CD4-positive, alpha-beta memory T cell (primary cell): ENCODE results near the gene FABP6. TPM values are rescaled to one million over a fixed set of nuclear protein-coding genes. Genes with fewer than 3 reads are reported as not detected.

Experiments used
- CTCF ChIA-PET: fragments of 350-600 bp; sonication (Branson Sonifier 250); formaldehyde crosslinking; loops from one replicate; lab custom pipeline; 2021; ENCODE audit warnings: inconsistent platforms; ENCODE audit not compliant: partially characterized antibody; lab: Charles Lee
- POLR2A ChIA-PET: fragments of 350-600 bp; sonication (Branson Sonifier 250); formaldehyde crosslinking; loops from one replicate; lab custom pipeline; 2021; ENCODE audit not compliant: partially characterized antibody; lab: Charles Lee
- DNase-seq, 5 donors: peaks; one replicate each; pipeline versions ENCODE4 v3.0.0 to v3.0.0-alpha.2; 2020 to 2022; ENCODE audit warnings: mixed read lengths in 1 of 5
- H3K27ac ChIP-seq: one replicate; pipeline ENCODE4 v1.7.0; 2013; ENCODE audit warnings: low read depth, low read length
- H3K27me3 ChIP-seq: 2 replicates; pipeline ENCODE4 v1.7.0; 2013; ENCODE audit warnings: mild to moderate bottlenecking, low read length, moderate library complexity; ENCODE audit not compliant: insufficient read depth
- H3K36me3 ChIP-seq: 2 replicates; pipeline ENCODE4 v1.7.0; 2013; ENCODE audit warnings: mild to moderate bottlenecking, low read length, moderate library complexity; ENCODE audit not compliant: insufficient read depth
- H3K4me1 ChIP-seq: 2 replicates; pipeline ENCODE4 v1.7.0; 2013; ENCODE audit warnings: mild to moderate bottlenecking, low read length, moderate library complexity; ENCODE audit not compliant: insufficient read depth
- H3K4me3 ChIP-seq, 2 donors: one replicate each; pipeline ENCODE4 v1.7.0; 2013; ENCODE audit warnings: low read length in 2 of 2, mild to moderate bottlenecking in 1 of 2
- H3K9me3 ChIP-seq, 2 donors: one replicate each; pipeline ENCODE4 v1.7.0; 2013; ENCODE audit warnings: low read length in 2 of 2, control low read depth in 1 of 2; ENCODE audit not compliant: control insufficient read depth in 1 of 2
- H3K27ac Mint-ChIP-seq, 7 donors: one replicate each; pipeline ENCODE4 v1.8.0; 2020 to 2021; ENCODE audit warnings: mixed read lengths in 7 of 7, mild to moderate bottlenecking in 6 of 7, inconsistent platforms in 3 of 7, moderate library complexity in 3 of 7
- H3K27me3 Mint-ChIP-seq, 2 donors: one replicate each; pipeline ENCODE4 v1.8.0; 2020 to 2021; ENCODE audit warnings: mixed read lengths in 2 of 2
- H3K36me3 Mint-ChIP-seq, 2 donors: one replicate each; pipeline ENCODE4 v1.8.0; 2020 to 2021; ENCODE audit warnings: mixed read lengths in 2 of 2, inconsistent platforms in 1 of 2, mild to moderate bottlenecking in 1 of 2
- H3K4me1 Mint-ChIP-seq, 4 donors: one replicate each; pipeline ENCODE4 v1.8.0; 2020 to 2021; ENCODE audit warnings: mixed read lengths in 4 of 4, mild to moderate bottlenecking in 1 of 4
- H3K4me3 Mint-ChIP-seq, 8 donors: one replicate each; pipeline ENCODE4 v1.8.0; 2020 to 2021; ENCODE audit warnings: mixed read lengths in 8 of 8, mild to moderate bottlenecking in 7 of 8, moderate library complexity in 6 of 8, inconsistent platforms in 3 of 8
- H3K9me3 Mint-ChIP-seq, 8 donors: one replicate each; pipeline ENCODE4 v1.8.0; 2020 to 2021; ENCODE audit warnings: mixed read lengths in 8 of 8, mild to moderate bottlenecking in 5 of 8, inconsistent platforms in 3 of 8, moderate library complexity in 1 of 8
- intact Hi-C: fragments of 100-400 bp; cut with micrococcal nuclease; formaldehyde crosslinking; loops from one replicate; pipeline ENCODE4 v1.15.1; 2023
- polyA plus RNA-seq, 2 donors: library from polyadenylated mRNA; unstranded; fragments of 300-500 nt; fragmentation: Illumina TruSeq; gene quantifications; one replicate each; pipeline ENCODE4 v1.2.3, GENCODE V29; 2021
- total RNA-seq, 2 experiments: library from RNA; stranded (reverse); gene quantifications; one replicate each; pipeline ENCODE4 v1.2.3, GENCODE V29; 2021

The FABP6 gene
- total and polyA plus RNA-seq, 4 experiments from 2014 or later = not detected

- Mint-ChIP-seq H3K36me3 (no peaks in the 10 kb centered on the region), H3K27me3 (peaks cover 2% of the 10 kb centered on the region in 2 donors), H3K27ac (no peak overlapping the region), H3K9me3 (no peaks in the 10 kb centered on the region), H3K4me3 (no peak overlapping the region), H3K4me1 (no peaks in the 10 kb centered on the region)
- Histone ChIP-seq H3K4me3 (no peak overlapping the region), H3K27ac (no peak overlapping the region), H3K4me1 (no peaks in the 10 kb centered on the region), H3K36me3 (no peaks in the 10 kb centered on the region), H3K27me3 (no peaks in the 10 kb centered on the region), H3K9me3 (no peaks in the 10 kb centered on the region)
- CTCF ChIA-PET = no interaction called here
- POLR2A ChIA-PET = no interaction called here
- no peak for DNase-seq
- intact Hi-C loops = no loop called here
Measured at GRCh38 chr5:160280384-160281095, 51.2 kb downstream of the FABP6 start.

DNA sequence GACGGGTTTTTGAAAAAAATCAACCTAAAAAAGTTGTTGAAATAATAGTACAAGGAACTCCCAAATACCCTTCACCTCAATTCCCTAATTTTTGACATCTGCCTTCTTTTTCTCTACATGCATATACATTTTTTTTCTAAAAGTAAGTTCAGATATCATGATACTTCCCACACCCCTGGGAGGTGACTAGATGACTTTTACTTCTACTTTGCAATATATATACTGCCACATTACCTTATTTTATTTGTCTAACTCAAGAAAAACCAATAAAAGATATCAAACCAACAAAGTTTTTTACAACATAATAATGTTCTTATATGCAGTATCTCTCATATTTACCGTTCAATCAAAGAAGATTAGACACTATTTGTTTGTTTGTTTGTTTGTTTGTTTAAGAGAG, 52.0 kb downstream of the FABP6 start:
- H3K4me3 Mint-ChIP-seq = no peak overlapping the region
- CTCF ChIA-PET = no interaction called here
- no peaks in the 10 kb centered on the region for H3K27me3 ChIP-seq

GRCh38 chr5:160284291-160284873, 55.1 kb downstream of the FABP6 start:
- Histone ChIP-seq H3K27ac (no peak overlapping the region), H3K9me3 (no peaks in the 10 kb centered on the region), H3K4me1 (no peaks in the 10 kb centered on the region), H3K27me3 (no peaks in the 10 kb centered on the region), H3K36me3 (no peaks in the 10 kb centered on the region), H3K4me3 (no peak overlapping the region)
- Mint-ChIP-seq H3K27ac (no peak overlapping the region), H3K36me3 (no peaks in the 10 kb centered on the region), H3K27me3 (peaks cover 8% of the 10 kb centered on the region in 2 donors), H3K9me3 (no peaks in the 10 kb centered on the region), H3K4me3 (no peak overlapping the region), H3K4me1 (no peaks in the 10 kb centered on the region)
- POLR2A ChIA-PET = no interaction called here
- CTCF ChIA-PET = no interaction called here
- intact Hi-C loops = no loop called here
- no peak for DNase-seq

More for the DNA sequence above, 52.0 kb downstream of the FABP6 start:
- H3K36me3 Mint-ChIP-seq = no peaks in the 10 kb centered on the region
- no peaks in the 10 kb centered on the region for H3K9me3 Mint-ChIP-seq
- no peak overlapping the region for H3K27ac Mint-ChIP-seq
- intact Hi-C loops = no loop called here
- Histone ChIP-seq H3K27ac (no peak overlapping the region), H3K9me3 (no peaks in the 10 kb centered on the region), H3K4me1 (no peaks in the 10 kb centered on the region), H3K4me3 (no peak overlapping the region), H3K36me3 (no peaks in the 10 kb centered on the region)
- no peaks in the 10 kb centered on the region for H3K4me1 Mint-ChIP-seq
- POLR2A ChIA-PET = no interaction called here
- H3K27me3 Mint-ChIP-seq = peaks cover 2 to 3% of the 10 kb centered on the region in 2 donors
- no peak for DNase-seq

DNA sequence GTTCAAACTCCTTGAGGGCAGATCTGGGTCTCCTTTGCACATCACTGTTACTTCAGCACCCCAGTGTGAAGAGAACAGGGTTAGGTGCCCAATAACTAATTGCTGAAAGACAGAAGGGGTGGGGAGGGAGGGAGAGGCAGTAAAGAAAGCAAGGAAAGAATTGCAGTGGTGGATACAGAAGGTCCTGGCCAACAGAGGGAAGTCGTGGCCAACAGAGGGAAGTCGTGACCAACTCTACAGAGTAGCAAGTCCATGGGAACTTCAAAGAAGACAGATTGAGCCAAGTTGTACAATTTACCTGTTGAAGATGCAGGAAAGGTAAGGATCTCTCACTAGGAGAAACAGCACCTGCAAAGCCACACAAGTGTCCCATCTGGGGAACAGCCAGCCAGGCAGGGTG, 56.0 kb downstream of the FABP6 start:
- ChIA-PET CTCF (no interaction called here), POLR2A (no interaction called here)
- Histone ChIP-seq H3K9me3 (no peaks in the 10 kb centered on the region), H3K27ac (no peak overlapping the region), H3K4me1 (no peaks in the 10 kb centered on the region), H3K4me3 (no peak overlapping the region), H3K27me3 (no peaks in the 10 kb centered on the region), H3K36me3 (no peaks in the 10 kb centered on the region)
- DNase-seq = no peak
- H3K9me3 Mint-ChIP-seq = no peaks in the 10 kb centered on the region
- H3K27me3 Mint-ChIP-seq = peaks cover 8 to 9% of the 10 kb centered on the region in 2 donors
- H3K4me3 Mint-ChIP-seq = no peak overlapping the region
- no peaks in the 10 kb centered on the region for H3K4me1 Mint-ChIP-seq
- peak overlapping the region in 2 of 7 donors; percentile 53 to 76 for H3K27ac Mint-ChIP-seq
- intact Hi-C loops = no loop called here
- H3K36me3 Mint-ChIP-seq = no peaks in the 10 kb centered on the region

GRCh38 chr5:160286947-160287346, 57.6 kb downstream of the FABP6 start:
- no peaks in the 10 kb centered on the region for H3K4me1 ChIP-seq
- intact Hi-C loops = no loop called here
- DNase-seq = no peak
- Mint-ChIP-seq H3K4me1 (no peaks in the 10 kb centered on the region), H3K4me3 (no peak overlapping the region), H3K36me3 (no peaks in the 10 kb centered on the region), H3K27me3 (peaks cover 8 to 11% of the 10 kb centered on the region in 2 donors), H3K27ac (no peak overlapping the region), H3K9me3 (no peaks in the 10 kb centered on the region)
- H3K4me3 ChIP-seq = no peak overlapping the region
- CTCF ChIA-PET = no interaction called here
- H3K9me3 ChIP-seq = no peaks in the 10 kb centered on the region
- POLR2A ChIA-PET = no interaction called here
- no peaks in the 10 kb centered on the region for H3K36me3 ChIP-seq
- no peak overlapping the region for H3K27ac ChIP-seq
- no peaks in the 10 kb centered on the region for H3K27me3 ChIP-seq

DNA sequence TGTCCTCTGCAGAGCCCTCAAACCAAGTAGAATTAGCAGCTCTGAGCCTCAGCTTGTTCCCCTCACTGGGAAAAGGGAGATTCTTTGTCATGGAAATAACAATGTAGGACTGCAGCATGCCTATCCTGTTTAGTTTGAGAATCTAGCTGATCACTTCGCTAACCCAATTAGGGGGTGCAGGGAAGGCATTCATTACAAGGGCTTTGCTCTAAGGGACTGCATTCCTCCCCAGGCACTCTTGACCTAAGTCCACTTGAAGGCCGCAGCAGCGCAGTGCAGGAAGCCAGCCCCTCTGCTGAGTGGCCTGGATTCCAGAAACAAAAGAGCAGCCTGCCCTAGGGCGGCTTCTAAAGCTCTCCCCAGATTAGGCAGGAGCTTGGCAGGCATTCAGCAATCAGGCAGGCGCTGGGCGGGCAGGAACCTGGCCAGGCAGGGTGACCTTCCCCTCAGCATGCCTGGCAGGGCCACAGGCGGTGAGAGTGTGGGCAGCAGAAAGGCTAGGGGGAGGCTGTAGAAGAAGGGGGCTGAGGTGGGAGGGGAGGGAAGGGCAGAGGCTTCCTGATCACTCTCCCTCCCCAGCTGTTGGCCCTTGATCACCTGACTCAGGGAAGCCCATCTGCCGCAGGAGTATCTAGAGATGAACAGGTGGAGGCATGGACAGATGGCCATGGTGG, 58.2 kb downstream of the FABP6 start:
- intact Hi-C loops = no loop called here
- Mint-ChIP-seq H3K36me3 (no peaks in the 10 kb centered on the region), H3K9me3 (no peaks in the 10 kb centered on the region), H3K4me1 (no peaks in the 10 kb centered on the region), H3K4me3 (no peak overlapping the region), H3K27me3 (peaks cover 8 to 11% of the 10 kb centered on the region in 2 donors), H3K27ac (no peak overlapping the region)
- ChIA-PET POLR2A (no interaction called here), CTCF (no interaction called here)
- Histone ChIP-seq H3K9me3 (no peaks in the 10 kb centered on the region), H3K27me3 (no peaks in the 10 kb centered on the region), H3K27ac (no peak overlapping the region), H3K4me3 (no peak overlapping the region), H3K4me1 (no peaks in the 10 kb centered on the region), H3K36me3 (no peaks in the 10 kb centered on the region)
- DNase-seq = no peak
